Peyer's patch (tissue), 4 donors: ENCODE measurements around the gene LARP1.

Experiments used
- CTCF ChIP-seq, 6 experiments: fragments of 450-650 bp in 4 of 6; fragments of 200-600 bp in 2 of 6; sonication (generic) in 1 of 6; IDR thresholded peaks; one replicate each; pipeline ENCODE4 v1.5.1; 2017 to 2019; ENCODE audit warnings: antibody characterized with exemption in 6 of 6, mild to moderate bottlenecking in 3 of 6, moderate library complexity in 1 of 6
- POLR2A ChIP-seq, 2 donors: fragments of 450-650 bp; IDR thresholded peaks; one replicate each; pipeline ENCODE4 v1.5.1; 2017; ENCODE audit warnings: antibody characterized with exemption in 2 of 2, mild to moderate bottlenecking in 2 of 2, moderate library complexity in 2 of 2

DNA sequence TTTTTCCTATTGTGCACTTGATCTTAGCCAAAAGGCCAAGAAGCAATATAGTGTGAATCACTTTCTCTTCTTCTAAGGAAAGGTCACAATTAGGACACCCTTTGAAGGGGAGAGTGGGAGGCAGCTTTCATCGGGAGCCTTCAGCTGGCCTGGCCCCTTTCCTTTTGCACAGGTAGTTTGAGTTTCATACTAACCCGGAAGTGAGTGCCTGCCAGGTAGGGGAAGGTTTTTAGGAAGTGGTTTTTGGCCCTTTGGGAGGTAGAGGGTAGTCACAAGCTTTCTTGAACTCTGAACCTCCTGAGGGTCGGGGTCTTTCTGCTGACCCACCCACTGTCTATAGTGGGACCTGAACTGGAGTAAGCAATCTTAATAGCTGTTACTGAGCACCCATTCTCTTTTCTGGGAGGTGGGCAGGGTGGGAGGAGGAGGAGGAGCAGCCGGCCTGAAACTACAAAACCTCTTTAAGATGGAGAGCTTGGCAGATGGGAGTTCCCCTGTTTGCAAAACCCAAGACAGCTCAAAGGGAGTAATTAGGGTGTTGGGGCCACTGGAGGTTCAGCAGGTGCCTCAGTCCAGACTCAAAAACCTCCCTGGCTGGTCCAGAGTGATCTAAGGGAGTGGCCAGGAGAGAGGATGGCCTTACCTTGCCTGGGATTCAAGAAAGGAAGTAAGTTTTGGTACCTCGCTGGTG, 6.0 kb downstream of the LARP1 start:
- no peak for TF ChIP-seq CTCF (IDR thresholded peaks at IDR 0.05)
- TF ChIP-seq POLR2A (IDR thresholded peaks at IDR 0.05) = no peak
